Subcutaneous adipose tissue (tissue), 4 donors: ENCODE results near the gene GRM8. TPM values are rescaled to one million over a fixed set of nuclear protein-coding genes. Genes with fewer than 3 reads are reported as not detected.

ENCODE experiments used
- CTCF ChIP-seq: fragments of 450-650 bp; IDR thresholded peaks from one replicate; pipeline ENCODE4 v1.5.1; 2016; ENCODE audit warnings: low read depth, mild to moderate bottlenecking, control low read depth, antibody characterized with exemption, moderate library complexity
- total RNA-seq, 4 donors: library from RNA; depleted of rRNA; stranded (reverse); fragments of >200 nt; gene quantifications; one replicate each; pipeline ENCODE4 v1.1.0, GENCODE V29; 2016

The GRM8 gene
- total RNA-seq, 4 donors from 2014 or later = not detected

GRCh38 chr7:127177156-127177555 is 75.6 kb downstream of the GRM8 start:
- no peak for TF ChIP-seq CTCF

GRCh38 chr7:127162366-127162765 is 90.4 kb downstream of the GRM8 start:
- TF ChIP-seq CTCF = no peak

- TF ChIP-seq CTCF = no peak
These were observed 94.1 kb downstream of the GRM8 start for GRCh38 chr7:127158659-127159058.

GRCh38 chr7:127154958-127155357 is 97.8 kb downstream of the GRM8 start:
- TF ChIP-seq CTCF = no peak

- TF ChIP-seq CTCF = no peak
These were observed 98.6 kb downstream of the GRM8 start for GRCh38 chr7:127154101-127154500.

GRCh38 chr7:127153315-127153714 is 99.4 kb downstream of the GRM8 start:
- TF ChIP-seq CTCF = no peak

- TF ChIP-seq CTCF = no peak
These were observed 100.3 kb downstream of the GRM8 start for GRCh38 chr7:127152423-127152822.
